T-cell (primary cell): Measurements from ENCODE around the gene USP17L5. TPM values are rescaled to one million over a fixed set of nuclear protein-coding genes. Genes with fewer than 3 reads are reported as not detected.
"Not testable (repeated sequence)": the region's sequence is repeated elsewhere in the genome, so short reads cannot be mapped to it uniquely, and the experiment has no call there.

Experiments used
- ATAC-seq, 4 experiments: fragments of 200-7000 bp in 3 of 4; fragments of 150-1000 bp in 1 of 4; cut with Tn5 transposase; replicated peaks in 1 of 4; 1 replicate in 3 of 4; 2 replicates in 1 of 4; pipeline ENCODE4 v1.10.0; 2021; ENCODE audit warnings: moderate library complexity in 3 of 4, mild to moderate bottlenecking in 2 of 4, moderate number of reproducible peaks in 1 of 4
- CTCF ChIA-PET, 2 donors: fragments of 300-600 bp; sonication (Branson Sonifier 250); formaldehyde crosslinking; loops; one replicate each; lab custom pipeline; 2022; ENCODE audit warnings: antibody characterized with exemption in 2 of 2; lab: Charles Lee
- POLR2A ChIA-PET, 2 donors: fragments of 300-600 bp; sonication (Branson Sonifier 250); formaldehyde crosslinking; loops; one replicate each; lab custom pipeline; 2022; ENCODE audit warnings: antibody characterized with exemption in 2 of 2; lab: Charles Lee
- DNase-seq, 35 experiments: peaks; one replicate each; pipeline versions ENCODE4 v3.0.0 to v3.0.0-alpha.2; 2013 to 2023
- H3K27ac ChIP-seq: one replicate; pipeline ENCODE4 v1.5.1; 2013; ENCODE audit warnings: low read length
- H3K27me3 ChIP-seq, 2 experiments: replicated peaks in 1 of 2; 1 replicate in 1 of 2; 2 replicates in 1 of 2; pipeline versions ENCODE4 v1.6.1 to v1.7.0; 2013; ENCODE audit warnings: low read length in 1 of 2, mixed read lengths in 1 of 2; ENCODE audit not compliant: control insufficient read depth in 2 of 2, insufficient read depth in 2 of 2; ENCODE audit errors: extremely low read depth in 1 of 2
- H3K36me3 ChIP-seq, 2 donors: 1 replicate in 1 of 2; 2 replicates in 1 of 2; pipeline versions ENCODE4 v1.6.1 to v1.7.0; 2013; ENCODE audit warnings: low read length in 1 of 2; ENCODE audit not compliant: control insufficient read depth in 2 of 2, insufficient read depth in 1 of 2; ENCODE audit errors: extremely low read depth in 1 of 2
- H3K4me1 ChIP-seq, 2 experiments: 1 replicate in 1 of 2; 2 replicates in 1 of 2; pipeline versions ENCODE4 v1.6.1 to v1.7.0; 2013; ENCODE audit warnings: low read length in 2 of 2, mixed read lengths in 1 of 2; ENCODE audit not compliant: insufficient read depth in 2 of 2, control insufficient read depth in 1 of 2; ENCODE audit errors: extremely low read depth in 1 of 2
- H3K4me3 ChIP-seq, 2 donors: 1 replicate in 1 of 2; 2 replicates in 1 of 2; pipeline versions ENCODE4 v1.5.1 to v1.7.0; 2013; ENCODE audit warnings: mild to moderate bottlenecking in 2 of 2, low read length in 1 of 2, moderate library complexity in 1 of 2; ENCODE audit not compliant: control insufficient read depth in 1 of 2; ENCODE audit errors: extremely low read depth in 1 of 2
- H3K9me3 ChIP-seq: 2 replicates; pipeline ENCODE4 v1.7.0; 2013
- H3K27ac Mint-ChIP-seq, 2 donors: one replicate each; pipeline ENCODE4 v1.8.0; 2020 to 2021; ENCODE audit warnings: mild to moderate bottlenecking in 2 of 2, mixed read lengths in 2 of 2
- H3K27me3 Mint-ChIP-seq, 2 donors: one replicate each; pipeline ENCODE4 v1.8.0; 2021 to 2022; ENCODE audit warnings: mixed read lengths in 2 of 2
- H3K36me3 Mint-ChIP-seq: one replicate; pipeline ENCODE4 v1.8.0; 2021; ENCODE audit warnings: mixed read lengths
- H3K4me1 Mint-ChIP-seq, 3 donors: one replicate each; pipeline ENCODE4 v1.8.0; 2020 to 2022; ENCODE audit warnings: mixed read lengths in 3 of 3, mild to moderate bottlenecking in 1 of 3
- H3K4me3 Mint-ChIP-seq, 3 donors: one replicate each; pipeline ENCODE4 v1.8.0; 2020 to 2022; ENCODE audit warnings: mild to moderate bottlenecking in 3 of 3, mixed read lengths in 3 of 3, moderate library complexity in 3 of 3
- H3K9me3 Mint-ChIP-seq, 3 donors: one replicate each; pipeline ENCODE4 v1.8.0; 2020 to 2022; ENCODE audit warnings: mixed read lengths in 3 of 3
- WGBS: methylation state at CpG from one replicate; pipeline ENCODE4 v1.1.5; 2013; ENCODE audit warnings: missing lambda C conversion rate; ENCODE audit not compliant: insufficient coverage; 5-methylcytosine and 5-hydroxymethylcytosine counted together
- total RNA-seq, 35 experiments: library from RNA in 6 of 35; stranded (reverse) in 6 of 35; fragments of 120-200 nt in 1 of 35; gene quantifications; one replicate each; pipeline versions ENCODE4 v1.2.1 to v1.2.4 and lab custom pipeline; 2013 to 2026

USP17L5 gene
- total RNA-seq, 5 donors from 2014 or later (not counting 1 experiment from before 2014, with no cell fraction given) = not detected

GRCh38 chr4:9348593-9348992 is 9.4 kb downstream of the USP17L5 start, which contains the start of gene USP17L28:
Gene USP17L28, plus strand, starts transcription at chr4:9348893. Its CDS starts 0 bp downstream, at chr4:9348893.
- H3K27me3 ChIP-seq, H3K27me3 Mint-ChIP-seq, H3K4me1 Mint-ChIP-seq, H3K36me3 ChIP-seq, H3K4me1 ChIP-seq, H3K27ac Mint-ChIP-seq, DNase-seq, H3K36me3 Mint-ChIP-seq, H3K9me3 ChIP-seq, H3K9me3 Mint-ChIP-seq, H3K4me3 ChIP-seq, H3K4me3 Mint-ChIP-seq, CTCF ChIA-PET, POLR2A ChIA-PET, ATAC-seq, H3K27ac ChIP-seq: not testable (repeated sequence)
- WGBS = no CpG with 5 or more reads among the region's 15 CpGs

- H3K27me3 ChIP-seq, H3K36me3 Mint-ChIP-seq, H3K27ac ChIP-seq, H3K27ac Mint-ChIP-seq, H3K4me3 ChIP-seq, POLR2A ChIA-PET, H3K4me1 ChIP-seq, H3K36me3 ChIP-seq, H3K9me3 Mint-ChIP-seq, H3K9me3 ChIP-seq, H3K27me3 Mint-ChIP-seq, ATAC-seq, CTCF ChIA-PET, H3K4me1 Mint-ChIP-seq, H3K4me3 Mint-ChIP-seq: not testable (repeated sequence)
- 96% methylated on average over 8 of the region's 18 CpGs for WGBS
- peak in 4 of 35 experiments; percentile 0 to 14 (median 6) for DNase-seq
These were observed 11.7 kb downstream of the USP17L5 start for GRCh38 chr4:9350866-9351265.

GRCh38 chr4:9353338-9353737 is 14.1 kb downstream of the USP17L5 start, which contains the start of gene USP17L29:
Gene USP17L29, plus strand, starts transcription at chr4:9353638. Its CDS starts 0 bp downstream, at chr4:9353638.
- CTCF ChIA-PET, H3K4me3 Mint-ChIP-seq, ATAC-seq, H3K36me3 ChIP-seq, H3K27ac Mint-ChIP-seq, POLR2A ChIA-PET, DNase-seq, H3K4me1 ChIP-seq, H3K4me1 Mint-ChIP-seq, H3K27ac ChIP-seq, H3K9me3 ChIP-seq, H3K27me3 Mint-ChIP-seq, H3K4me3 ChIP-seq, H3K9me3 Mint-ChIP-seq, H3K36me3 Mint-ChIP-seq, H3K27me3 ChIP-seq: not testable (repeated sequence)
- no CpG with 5 or more reads among the region's 15 CpGs for WGBS

- H3K4me3 Mint-ChIP-seq, H3K27ac Mint-ChIP-seq, ATAC-seq, POLR2A ChIA-PET, H3K36me3 ChIP-seq, H3K4me1 ChIP-seq, H3K9me3 Mint-ChIP-seq, DNase-seq, H3K27me3 Mint-ChIP-seq, CTCF ChIA-PET, H3K27ac ChIP-seq, H3K9me3 ChIP-seq, H3K27me3 ChIP-seq, H3K4me1 Mint-ChIP-seq, H3K36me3 Mint-ChIP-seq, H3K4me3 ChIP-seq: not testable (repeated sequence)
- WGBS = no CpG with 5 or more reads among the region's 15 CpGs
These were observed 23.6 kb downstream of the USP17L5 start, which contains the start of gene USP17L30 for GRCh38 chr4:9362829-9363228. Gene USP17L30, plus strand, starts transcription at chr4:9363129. Its CDS starts 0 bp downstream, at chr4:9363129.

GRCh38 chr4:9379881-9380280 is 40.7 kb downstream of the USP17L5 start:
- POLR2A ChIA-PET, H3K4me3 ChIP-seq, H3K9me3 Mint-ChIP-seq, H3K4me1 Mint-ChIP-seq, H3K9me3 ChIP-seq, H3K4me1 ChIP-seq, H3K36me3 Mint-ChIP-seq, H3K36me3 ChIP-seq, CTCF ChIA-PET, H3K27ac Mint-ChIP-seq, H3K27me3 Mint-ChIP-seq, ATAC-seq, H3K27me3 ChIP-seq, DNase-seq, H3K27ac ChIP-seq: not testable (repeated sequence)
- peak overlapping the region in 1 of 3 donors; percentile 61 for H3K4me3 Mint-ChIP-seq
- WGBS = no CpG with 5 or more reads among the region's 1 CpG

GRCh38 chr4:9381012-9381534 is 41.9 kb downstream of the USP17L5 start:
- H3K4me3 ChIP-seq = peak overlapping the region; percentile 38

GRCh38 chr4:9384126-9384525 is 44.9 kb downstream of the USP17L5 start:
- no peaks in the 10 kb centered on the region for H3K36me3 ChIP-seq
- Mint-ChIP-seq H3K4me1 (peaks cover 0 to 4% (median 0%) of the 10 kb centered on the region in 3 donors), H3K27me3 (no peaks in the 10 kb centered on the region), H3K9me3 (no peaks in the 10 kb centered on the region), H3K36me3 (no peaks in the 10 kb centered on the region), H3K4me3 (no peak overlapping the region), H3K27ac (no peak overlapping the region)
- peaks cover 0 to 4% of the 10 kb centered on the region in 2 experiments for H3K4me1 ChIP-seq
- no peak overlapping the region for H3K27ac ChIP-seq
- ChIA-PET POLR2A (no interaction called here), CTCF (no interaction called here)
- H3K27me3 ChIP-seq = no peaks in the 10 kb centered on the region
- H3K9me3 ChIP-seq = no peaks in the 10 kb centered on the region
- ATAC-seq = no peak
- H3K4me3 ChIP-seq = no peak overlapping the region
- WGBS = no CpG with 5 or more reads among the region's 1 CpG
- DNase-seq = no peak

More at GRCh38 chr4:9381012-9381534, 41.9 kb downstream of the USP17L5 start:
- H3K27ac ChIP-seq, POLR2A ChIA-PET, CTCF ChIA-PET, H3K9me3 ChIP-seq, H3K4me1 ChIP-seq, H3K27me3 Mint-ChIP-seq, H3K9me3 Mint-ChIP-seq, H3K27me3 ChIP-seq, H3K27ac Mint-ChIP-seq, H3K4me1 Mint-ChIP-seq, H3K36me3 Mint-ChIP-seq, H3K36me3 ChIP-seq: not testable (repeated sequence)
- WGBS = 76% methylated on average over 9 of the region's 36 CpGs
- ATAC-seq (peak in 1 of 4 experiments; percentile 42), DNase-seq (peak in 33 of 35 experiments; percentile 8 to 62 (median 31))
- peak overlapping the region; percentile 25 to 61 (median 61) for H3K4me3 Mint-ChIP-seq
